HG03521 (cell line): ENCODE measurements around the gene CAPN2.

Experiments used
- ATAC-seq: cut with Tn5 transposase; IDR thresholded peaks from one replicate; pipeline ENCODE4 v1.9.1; 2021; ENCODE audit warnings: mild to moderate bottlenecking, moderate library complexity; ENCODE audit not compliant: unreplicated experiment

Gene CAPN2

DNA sequence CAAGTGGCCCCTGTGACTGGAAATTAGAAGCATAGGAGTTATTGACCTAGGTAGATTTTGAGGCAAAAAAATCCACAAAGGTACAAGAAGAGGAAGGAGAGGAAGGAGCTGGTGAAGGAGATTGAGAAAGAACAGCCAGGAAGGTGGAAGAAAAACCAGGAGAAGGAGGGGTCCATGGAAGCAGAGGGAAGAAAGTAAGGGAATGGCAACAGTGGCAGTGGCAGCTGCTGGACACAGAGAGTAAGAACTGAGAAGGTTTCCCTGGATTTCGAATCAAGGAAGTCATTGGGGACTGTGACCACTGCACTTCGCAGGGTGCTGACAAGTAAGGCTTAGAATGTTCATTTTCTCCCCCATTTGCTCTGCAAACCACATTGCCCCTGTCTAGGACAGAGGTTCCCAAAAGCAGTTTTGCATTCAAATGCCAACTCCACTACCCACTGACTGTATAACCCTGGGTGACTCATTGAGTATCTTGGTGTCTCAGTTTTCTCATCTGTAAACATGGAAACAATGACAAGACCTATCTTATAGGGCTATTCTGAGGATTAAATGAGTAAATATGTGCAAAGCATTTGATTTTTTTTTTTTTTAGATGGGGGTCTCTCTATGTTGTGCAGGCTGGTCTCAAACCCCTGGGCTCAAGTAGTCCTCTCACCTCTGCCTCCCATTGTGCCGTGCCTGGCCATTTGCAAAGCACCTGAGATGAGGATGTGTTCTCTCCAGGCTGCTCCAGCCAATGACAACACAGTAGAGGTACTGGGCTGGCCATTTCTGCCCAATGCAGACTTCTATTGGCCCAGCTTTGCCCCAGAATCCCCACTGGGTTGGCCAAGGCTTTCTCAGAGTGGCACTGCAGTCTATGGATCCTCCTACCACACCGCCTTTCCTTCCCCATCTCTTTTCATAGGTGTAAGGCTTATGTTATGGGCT, 9.3 kb upstream of the CAPN2 start:
- no peak for ATAC-seq

DNA sequence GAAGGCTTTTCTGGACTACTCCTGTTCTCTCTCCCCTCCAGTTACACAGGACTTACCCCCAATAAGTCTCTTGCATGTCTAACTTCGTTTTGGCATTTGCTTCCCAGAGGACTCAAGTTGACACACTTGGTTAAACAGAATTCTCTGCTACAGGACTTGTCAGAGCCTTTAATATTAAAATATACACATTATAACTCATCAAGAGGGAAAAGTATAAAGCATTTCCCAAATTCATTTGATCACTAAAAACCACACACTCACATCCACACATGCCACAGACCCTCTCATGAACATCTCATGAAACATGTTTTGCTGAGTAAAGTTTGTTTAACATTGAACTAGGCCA, 8.7 kb upstream of the CAPN2 start:
- no peak for ATAC-seq

DNA sequence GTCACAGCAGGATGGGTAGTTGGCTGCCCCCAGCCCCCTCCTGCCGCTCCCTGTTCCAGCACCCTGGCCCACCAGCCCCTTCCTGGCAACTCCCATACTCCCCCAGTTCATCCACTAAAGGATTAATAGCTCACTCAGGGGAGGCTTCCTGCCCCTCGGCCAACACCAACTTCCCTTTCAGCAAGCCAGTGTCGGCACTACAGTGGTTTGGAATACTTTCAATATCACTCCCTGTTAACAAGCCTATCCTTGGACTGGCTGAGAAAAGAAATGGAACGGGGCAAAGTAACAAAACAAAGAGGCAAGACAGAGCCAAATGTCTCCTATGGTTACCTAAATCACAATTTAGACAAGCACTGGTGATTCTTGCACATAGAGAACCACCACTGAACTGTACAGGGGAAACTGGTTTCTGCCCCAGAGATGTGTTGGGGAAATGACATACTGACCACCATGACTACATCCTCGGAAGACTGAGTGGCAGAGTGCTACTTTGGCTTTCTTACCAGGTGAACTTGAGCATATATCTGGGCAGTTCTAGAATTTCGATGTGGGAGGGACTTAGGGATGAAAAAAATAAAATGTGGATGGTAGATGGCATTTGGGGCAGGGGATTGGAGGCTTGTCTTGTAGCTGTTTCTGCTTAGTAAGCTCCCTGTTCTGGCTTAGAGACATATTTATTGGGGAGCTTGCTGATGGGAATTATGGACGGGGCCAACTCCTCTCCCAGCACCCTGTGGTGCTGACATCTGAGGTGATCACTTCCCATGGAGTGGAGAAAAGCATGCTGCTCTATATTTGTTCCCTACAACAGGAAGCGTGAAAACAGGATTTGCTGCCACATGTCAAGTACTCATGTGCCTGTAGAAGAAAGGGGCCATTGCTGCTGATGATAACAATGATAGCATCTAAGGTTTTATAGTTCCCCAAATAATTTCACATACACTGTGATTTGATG, 7.1 kb upstream of the CAPN2 start:
- ATAC-seq = no peak

DNA sequence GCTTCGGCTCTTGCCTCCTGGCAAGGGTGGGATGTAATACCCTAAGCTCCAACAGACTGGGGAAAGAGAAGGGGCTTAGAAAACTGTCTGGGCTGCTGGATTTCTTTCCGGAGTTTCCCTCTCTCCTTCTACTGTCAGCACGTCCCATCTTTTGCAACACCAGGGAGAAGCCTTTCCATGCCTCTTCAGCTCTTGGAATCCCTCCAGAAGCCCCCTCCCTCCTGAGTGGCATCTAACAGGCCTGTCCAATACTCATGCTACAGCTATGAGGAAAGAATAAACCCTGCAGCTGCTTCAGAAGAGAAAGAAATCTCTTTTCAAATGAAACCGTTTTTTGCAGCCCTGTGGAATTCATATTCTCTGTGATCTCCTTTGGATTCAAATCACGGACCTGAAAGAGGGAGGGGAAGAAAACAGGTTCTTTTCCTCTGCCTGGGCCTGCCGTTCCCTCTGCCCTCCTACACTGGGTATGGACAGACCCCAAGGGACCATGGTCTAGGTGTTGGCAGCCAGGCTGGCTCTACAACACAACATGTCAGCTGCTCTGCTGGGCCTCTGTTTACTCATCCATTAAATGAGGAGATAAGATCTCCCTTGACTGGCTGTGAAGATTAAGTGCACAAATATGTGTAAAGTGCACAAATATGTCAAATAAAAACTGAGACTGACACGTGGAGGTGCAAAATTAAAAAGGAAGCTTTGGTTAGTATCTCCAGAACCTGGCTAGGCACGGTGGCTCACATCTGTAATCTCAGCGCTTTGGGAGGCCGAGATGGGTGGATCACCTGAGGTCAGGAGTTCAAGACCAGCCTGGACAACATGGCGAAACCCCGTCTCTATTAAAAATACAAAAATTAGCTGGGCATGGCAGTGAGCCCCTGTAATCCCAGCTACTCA, 6.0 kb upstream of the CAPN2 start:
- ATAC-seq = no peak

DNA sequence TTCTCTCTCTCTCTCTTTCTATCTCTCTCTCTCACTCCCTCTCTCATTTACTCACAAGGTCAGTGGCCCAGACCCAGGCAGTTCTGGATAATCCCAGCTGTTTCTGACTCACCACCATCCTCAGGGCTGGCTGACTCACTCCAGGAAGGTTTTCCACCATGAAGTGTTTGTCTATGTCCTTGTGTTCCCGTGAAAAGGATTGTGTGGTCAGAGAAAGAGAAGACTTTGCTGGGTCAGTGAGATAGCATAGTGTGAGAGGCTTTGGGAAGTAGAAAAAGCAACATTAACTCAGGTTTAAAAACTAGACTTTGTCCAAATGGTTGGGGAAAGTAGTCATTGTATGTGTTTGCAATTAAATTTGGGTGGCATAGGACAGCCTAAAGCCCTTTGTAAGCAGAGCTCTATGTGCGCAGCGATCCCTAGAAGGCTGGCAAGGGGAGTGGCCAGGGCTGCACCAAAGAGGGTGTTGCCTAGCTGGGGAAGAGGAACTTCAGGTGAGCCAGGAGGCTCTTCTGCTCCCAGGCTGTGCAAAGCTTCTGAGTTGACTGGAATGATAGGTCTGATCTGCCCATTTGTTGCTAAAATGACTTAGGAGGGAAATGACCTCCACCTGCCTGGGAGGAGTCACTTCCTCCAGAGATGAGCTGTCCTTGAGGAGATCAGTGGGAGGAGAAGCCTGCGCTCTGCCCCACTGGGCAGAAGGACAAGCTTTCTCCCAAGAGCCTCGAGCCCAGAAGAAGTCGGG, 4.9 kb upstream of the CAPN2 start:
- no peak for ATAC-seq

DNA sequence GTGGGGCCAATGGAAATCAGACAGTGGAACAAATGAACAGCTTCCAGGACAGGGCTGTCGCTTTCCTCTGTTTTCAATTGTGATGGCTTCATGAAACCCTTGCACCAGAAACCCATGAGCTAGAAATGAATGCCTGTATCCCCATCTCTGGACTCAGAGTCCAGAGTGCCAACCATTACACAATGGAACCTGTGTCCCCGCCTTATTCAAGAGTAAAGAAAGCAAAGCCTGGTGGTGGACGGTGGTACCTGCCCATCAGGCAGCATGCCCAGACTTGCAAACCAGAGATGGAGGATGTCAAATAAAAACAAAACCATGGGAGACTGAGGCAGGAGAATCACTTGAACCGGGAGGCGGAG, 4.4 kb upstream of the CAPN2 start:
- ATAC-seq = no peak

DNA sequence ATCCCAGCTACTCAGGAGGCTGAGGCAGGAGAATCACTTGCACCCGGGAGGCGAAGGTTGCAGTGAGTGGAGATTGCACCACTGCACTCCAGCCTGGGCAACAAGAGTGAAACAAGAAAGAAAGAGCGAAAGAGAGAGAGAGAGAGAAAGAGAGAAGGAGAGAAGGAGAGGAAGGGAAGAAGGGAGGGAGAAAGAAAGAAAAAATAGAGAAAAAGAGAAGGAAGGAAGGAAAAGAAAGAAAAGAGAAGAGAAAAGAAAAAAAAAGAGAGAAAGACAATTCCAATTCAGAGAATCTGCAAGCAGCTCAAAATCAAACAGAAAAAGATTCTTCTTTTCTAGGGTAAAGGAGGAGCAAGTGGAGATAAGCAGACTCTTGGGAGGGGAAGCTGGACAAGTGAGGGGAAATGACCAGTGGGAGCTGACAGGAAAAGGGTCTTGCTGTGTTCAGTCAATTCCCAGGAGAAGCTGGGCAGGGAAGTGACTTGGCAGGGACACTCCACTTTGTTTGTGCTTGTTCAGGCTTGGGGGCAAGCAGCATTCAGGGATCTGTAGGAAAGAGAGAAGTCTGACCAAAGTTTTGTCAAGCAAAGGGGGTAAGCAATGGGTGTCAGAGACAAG, 3.6 kb upstream of the CAPN2 start:
- ATAC-seq = no peak

DNA sequence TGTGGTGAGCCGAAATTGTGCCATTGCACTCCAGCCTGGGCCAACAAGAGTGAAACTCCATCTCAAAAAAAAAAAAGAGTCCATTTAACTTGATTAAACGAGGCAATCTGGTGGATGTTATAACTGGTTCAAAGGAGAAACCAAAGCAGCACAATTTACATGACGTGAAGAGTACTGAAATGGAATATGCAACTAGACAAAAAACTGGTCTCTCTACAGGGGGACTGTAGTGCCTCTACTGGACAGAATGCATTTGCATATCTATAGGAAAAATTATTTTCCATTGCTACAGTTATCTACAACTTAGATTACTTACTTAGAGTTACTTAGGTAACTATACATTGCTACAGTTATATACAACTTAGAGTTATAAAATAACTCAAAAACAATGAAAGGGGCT, 2.7 kb upstream of the CAPN2 start:
- no peak for ATAC-seq

DNA sequence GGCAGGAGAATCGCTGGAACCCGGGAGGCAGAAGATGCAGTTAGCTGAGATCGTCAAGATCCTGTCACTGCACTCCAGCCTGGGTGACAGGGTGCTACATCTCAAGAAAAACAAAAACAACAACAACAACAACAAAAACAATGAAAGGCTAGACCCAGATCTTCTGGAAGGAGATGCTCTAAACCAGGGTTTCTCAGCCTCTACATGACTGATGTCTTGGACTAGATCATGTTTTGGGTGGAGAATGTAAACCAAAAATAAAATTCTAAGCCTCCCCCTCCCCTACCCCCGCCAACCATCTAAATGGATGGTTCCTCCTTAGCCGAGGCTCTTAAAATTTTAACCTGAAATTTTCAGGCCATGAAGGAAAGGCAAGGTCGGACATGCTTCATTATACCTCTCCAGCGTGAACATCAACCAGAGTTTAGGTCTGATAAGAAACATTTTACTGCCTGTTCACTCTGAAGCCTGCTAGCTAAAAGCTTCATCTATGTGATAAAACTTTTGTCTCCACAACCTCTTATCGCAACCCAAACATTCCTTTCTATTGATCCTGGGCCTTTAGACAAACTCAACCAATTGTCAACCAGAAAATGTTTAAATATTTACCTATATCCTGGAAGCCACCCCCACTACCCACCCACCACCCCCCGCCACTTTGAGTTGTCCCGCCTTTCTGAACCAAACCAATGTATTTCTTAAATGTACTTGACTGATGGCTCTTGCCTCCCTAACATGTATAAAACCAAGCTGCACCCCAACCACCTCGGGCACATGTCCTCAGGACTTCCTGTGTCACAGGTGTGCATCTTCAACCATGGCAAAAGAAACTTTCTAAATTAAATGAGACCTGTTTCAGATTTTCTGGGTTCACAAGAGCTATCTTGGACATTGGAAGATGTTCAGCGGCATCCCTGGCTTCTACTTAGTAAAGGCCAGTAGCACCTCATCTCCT, 1.9 kb upstream of the CAPN2 start:
- ATAC-seq = no peak

DNA sequence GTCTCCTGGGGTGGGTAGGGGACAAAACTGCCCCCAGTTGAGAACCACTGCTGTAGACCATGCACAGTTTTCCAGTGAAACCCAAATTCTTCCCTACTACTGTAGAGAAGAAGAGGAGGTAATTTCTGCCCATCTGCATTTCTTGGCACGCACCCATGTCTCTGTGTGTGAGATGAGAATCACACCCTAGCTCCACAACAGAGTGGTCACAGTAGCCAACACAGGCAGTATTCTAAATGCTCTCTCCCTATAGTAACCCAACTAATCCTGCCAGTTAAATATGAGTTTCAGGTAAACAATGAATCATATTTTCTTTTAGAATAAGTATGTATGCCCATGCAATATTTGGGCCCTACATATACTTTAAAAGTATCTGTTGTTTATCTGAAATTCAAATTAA, 1.2 kb upstream of the CAPN2 start:
- ATAC-seq = no peak

DNA sequence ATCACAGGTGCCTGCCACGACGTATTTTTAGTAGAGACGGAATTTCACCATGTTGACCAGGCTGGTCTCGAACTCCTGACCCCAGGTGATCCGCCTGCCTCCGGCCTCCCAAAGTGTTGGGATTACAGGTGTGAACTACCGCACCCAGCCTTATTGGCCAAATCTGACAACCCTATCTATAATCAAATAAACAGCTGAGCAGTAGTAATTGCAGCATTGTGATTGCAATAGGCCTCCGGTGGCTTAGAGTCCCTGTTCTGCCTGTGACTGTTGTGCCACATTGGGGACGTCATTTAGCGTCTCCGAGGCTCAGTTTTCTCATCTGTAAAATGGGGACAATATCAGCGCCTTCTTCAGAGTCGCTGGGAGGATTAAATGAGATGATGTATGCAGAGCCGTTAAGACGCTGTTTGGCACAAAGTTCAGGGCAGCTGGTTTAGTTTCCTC, 569 bp upstream of the CAPN2 start:
- no peak for ATAC-seq

DNA sequence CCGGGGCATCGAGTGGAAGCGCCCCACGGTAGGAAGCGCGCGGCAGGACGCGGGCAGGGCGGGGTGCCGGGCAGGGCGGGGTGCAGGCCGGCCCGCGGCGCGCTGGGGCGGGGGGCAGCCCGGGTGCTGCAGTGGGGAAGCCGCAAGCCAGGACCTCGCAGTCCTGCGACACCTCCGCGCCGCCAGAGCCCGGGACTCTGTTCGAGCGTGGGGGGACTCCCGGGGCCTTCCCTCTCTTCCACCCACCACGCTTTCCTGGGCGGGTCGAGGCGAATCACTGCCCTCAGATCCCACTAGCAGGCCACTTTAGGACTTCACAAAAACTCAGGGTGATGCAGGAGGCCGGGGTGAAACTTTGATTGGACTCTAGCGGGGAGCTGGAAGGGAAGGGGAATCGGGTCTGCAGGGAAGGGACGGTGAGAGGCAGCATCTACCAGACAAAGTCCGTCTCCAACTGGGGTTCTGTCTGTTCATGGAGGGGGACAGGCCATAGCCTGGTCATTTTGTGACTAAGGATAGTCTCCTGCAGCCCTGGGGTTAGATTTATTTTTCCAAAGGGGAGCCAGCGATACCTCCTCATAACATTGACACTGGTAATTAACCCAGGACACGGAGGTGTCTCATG, 623 bp downstream of the CAPN2 start:
- peak; percentile 21 for ATAC-seq

DNA sequence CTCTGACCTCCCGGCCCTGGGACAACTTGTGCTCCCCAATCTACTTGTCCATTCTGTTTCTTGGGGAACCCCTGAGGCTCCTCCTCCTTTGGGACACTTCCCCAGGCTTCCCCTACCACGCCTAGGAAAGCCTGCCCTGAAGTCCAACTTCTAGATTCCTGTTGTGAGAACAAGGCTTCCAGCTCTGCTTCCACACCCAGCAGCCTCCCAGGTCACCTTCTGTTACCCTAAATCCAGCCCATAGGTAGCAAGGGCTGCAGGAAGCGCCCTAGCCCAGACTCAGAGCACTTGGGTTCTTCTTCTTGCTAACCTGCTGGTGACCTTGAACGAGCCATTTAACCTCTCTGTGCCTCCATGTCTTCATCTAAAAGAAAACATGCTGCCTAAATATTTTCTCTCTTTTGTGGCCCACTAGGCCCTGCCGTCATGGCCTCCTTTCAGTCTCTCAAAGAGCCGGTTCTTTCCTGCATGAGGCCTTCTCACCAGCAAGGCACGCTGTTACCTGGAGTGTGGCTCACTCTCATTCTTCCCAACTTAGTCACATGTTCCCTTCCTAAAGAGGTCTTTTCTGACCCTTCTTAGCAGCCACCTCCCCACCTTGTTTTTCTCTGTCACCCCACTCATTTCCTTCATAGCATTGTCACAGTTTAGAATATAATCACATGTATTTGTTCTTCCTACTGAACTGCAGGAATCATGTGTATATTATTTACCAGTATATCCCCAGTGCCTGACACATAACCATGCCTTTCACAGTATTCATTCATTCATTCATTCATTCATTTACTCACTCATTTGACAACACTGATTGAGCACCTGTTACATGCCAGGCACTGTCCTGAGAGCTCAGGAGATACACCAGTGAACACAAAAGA, 1.4 kb downstream of the CAPN2 start:
- no peak for ATAC-seq

DNA sequence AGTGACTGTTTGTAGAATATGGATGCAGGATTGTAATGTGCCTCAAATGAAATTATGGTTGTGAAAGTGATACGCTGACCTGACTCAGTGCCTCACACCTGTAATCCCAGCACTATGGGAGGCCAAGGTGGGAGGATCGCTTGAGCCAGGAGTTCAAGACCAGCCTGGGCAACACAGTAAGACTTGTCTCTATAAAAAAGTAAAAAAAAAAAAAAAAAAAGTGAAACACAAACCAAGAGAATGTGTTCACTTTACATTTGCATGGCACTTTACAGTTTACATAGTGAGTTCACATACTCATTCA, 2.0 kb downstream of the CAPN2 start:
- no peak for ATAC-seq

DNA sequence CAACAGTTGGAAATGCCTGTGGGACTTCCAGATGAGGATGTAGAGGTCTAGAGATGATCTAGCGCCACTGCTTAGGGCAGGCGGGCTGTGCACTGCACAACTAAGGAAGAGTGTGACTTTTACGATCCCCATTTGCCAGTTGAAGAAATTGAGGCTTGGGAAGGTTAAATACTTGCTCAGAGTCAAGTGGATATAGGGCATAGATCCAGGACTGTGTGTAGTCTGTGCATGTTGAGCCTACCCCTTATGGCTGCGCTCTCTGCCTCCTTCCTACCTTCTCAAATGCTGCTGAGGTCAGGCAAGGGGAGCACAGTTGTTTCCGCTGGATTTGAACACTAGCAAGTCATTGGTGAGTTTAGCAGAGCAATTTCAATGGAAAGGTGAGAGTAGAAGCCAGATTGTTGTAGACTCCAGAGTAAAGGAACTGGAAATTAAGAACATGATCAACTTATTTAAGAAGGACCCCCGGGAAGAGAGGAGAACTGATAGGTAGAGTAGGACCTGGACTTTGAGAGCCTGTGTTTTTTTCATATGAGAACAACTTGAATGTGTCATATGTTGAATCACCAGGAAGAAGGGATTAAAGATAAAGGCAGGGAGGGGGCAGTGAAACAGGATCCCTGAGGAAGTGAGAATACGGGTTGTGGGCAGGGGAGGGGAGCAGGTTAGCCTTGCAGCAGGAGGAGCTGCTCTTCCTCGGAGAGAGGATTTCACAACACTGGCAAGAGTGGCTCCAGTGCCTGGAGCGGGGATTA, 2.7 kb downstream of the CAPN2 start:
- ATAC-seq = no peak

DNA sequence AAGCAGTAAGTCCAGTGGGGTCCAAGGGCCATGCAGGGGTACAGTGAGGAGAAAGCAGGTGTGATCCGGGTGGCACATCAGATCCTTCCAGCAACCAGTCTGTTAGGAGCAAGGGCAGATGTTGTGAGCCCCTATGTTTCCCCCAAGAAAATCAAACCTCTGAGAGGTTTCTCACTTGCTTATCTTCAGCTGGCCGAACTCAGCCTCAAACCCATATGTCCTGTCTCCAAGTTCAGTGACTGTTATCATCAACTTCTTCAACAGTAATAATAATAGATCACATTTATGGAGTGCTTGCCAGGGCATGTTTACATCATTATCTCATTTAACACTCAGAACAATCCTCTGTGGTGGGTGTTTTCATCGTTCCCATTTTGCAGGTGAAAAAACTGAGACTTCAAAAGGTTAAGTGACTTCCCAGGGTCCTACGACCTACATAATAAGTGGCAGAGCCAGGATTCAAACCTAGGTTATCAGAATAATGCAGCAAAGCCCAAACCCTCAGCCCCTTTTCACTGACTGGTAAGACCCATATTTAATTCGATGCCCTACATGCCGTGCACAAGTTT, 3.3 kb downstream of the CAPN2 start:
- no peak for ATAC-seq
